GM12865 (cell line): Measurements from ENCODE around the gene SLC6A6.
A peak's percentile ranks its signal among the peaks of the same experiment; 100 is the strongest.

Source experiments
- DNase-seq: peaks from one replicate; pipeline ENCODE4 v3.0.0; 2010; ENCODE audit warnings: low read depth
- H3K4me3 ChIP-seq: 2 replicates; pipeline ENCODE4 v1.5.1; 2011; ENCODE audit warnings: mild to moderate bottlenecking, low read depth, low read length, control low read depth
- TF ChIP-seq, protein P1 (sequence below): IDR thresholded peaks from 2 replicates; pipeline ENCODE4 v1.5.1; 2011; ENCODE audit warnings: low read length, control low read depth, low read depth, inconsistent platforms; ENCODE audit not compliant: insufficient read depth; ENCODE audit errors: missing control alignments

SLC6A6 gene

GRCh38 chr3:14430053-14430452, 27.6 kb downstream of the SLC6A6 start:
- DNase-seq, result no peak
- H3K4me3 ChIP-seq, result no peak overlapping the region
- TF ChIP-seq, protein P1, sequence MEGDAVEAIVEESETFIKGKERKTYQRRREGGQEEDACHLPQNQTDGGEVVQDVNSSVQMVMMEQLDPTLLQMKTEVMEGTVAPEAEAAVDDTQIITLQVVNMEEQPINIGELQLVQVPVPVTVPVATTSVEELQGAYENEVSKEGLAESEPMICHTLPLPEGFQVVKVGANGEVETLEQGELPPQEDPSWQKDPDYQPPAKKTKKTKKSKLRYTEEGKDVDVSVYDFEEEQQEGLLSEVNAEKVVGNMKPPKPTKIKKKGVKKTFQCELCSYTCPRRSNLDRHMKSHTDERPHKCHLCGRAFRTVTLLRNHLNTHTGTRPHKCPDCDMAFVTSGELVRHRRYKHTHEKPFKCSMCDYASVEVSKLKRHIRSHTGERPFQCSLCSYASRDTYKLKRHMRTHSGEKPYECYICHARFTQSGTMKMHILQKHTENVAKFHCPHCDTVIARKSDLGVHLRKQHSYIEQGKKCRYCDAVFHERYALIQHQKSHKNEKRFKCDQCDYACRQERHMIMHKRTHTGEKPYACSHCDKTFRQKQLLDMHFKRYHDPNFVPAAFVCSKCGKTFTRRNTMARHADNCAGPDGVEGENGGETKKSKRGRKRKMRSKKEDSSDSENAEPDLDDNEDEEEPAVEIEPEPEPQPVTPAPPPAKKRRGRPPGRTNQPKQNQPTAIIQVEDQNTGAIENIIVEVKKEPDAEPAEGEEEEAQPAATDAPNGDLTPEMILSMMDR, result no peak

DNA sequence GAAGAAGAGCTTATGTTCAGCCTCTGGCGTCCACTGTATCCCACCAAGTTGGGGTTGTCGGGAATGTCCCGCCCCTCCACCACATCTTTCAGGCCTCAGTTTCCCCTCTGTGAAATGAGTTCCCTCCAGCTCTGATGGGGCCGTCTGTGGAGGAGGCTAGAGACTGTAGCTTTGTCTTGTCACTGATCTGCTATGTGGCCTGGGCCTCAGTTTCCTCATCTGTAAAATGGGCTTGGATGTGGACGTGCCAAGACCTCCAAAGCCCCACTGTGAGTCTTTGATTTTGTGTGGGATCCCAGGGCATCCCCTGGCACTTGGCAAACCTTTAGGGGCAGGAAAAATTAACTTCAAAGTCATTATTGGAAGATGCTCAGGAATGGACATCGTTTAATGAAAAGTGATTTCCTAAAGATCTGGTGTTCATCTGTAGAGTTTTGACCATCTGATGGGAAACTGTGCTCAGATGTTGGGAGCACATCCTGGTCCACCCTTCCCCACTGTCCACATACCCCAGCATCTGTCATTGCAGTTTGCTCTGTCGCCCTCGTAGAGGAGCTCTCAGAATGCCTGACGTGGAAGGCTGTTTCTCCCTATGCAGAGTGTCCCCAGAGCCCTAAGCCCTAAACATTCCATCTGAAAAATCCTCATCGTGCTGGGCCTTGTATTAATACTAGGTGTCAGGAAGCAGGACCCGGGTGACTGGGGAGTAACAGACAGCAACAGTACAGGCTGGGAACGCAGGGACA, 28.5 kb downstream of the SLC6A6 start:
- H3K4me3 ChIP-seq, result peak overlapping the region; percentile 57
- TF ChIP-seq, protein P1, result no peak
- peak; percentile 20 for DNase-seq

DNA sequence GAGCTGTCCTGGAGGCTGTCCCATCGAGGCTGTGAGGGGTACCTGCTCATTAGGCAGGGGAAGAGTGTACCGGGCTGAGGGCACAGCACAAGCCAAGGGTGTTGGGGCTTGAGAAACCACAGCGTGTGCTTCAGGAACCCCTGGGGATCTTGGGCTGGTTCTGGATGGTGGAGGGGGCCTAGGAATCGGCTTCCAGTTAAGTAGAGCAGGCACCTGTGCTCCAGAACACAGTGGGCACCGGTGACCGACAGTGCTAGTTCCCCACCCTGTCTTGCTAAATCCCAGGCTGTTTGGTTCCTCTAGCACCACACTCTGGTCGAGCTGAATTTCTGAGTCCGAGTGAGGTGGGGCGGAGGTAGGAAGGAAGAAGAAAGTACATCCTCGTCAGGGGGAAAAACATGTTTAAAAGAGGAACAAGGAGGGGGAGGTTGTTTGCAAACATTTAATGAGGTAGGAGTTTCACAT, 29.1 kb downstream of the SLC6A6 start:
- TF ChIP-seq, protein P1, result peak; percentile 18
- peak overlapping the region; percentile 57 for H3K4me3 ChIP-seq
- DNase-seq, result peak; percentile 85

DNA sequence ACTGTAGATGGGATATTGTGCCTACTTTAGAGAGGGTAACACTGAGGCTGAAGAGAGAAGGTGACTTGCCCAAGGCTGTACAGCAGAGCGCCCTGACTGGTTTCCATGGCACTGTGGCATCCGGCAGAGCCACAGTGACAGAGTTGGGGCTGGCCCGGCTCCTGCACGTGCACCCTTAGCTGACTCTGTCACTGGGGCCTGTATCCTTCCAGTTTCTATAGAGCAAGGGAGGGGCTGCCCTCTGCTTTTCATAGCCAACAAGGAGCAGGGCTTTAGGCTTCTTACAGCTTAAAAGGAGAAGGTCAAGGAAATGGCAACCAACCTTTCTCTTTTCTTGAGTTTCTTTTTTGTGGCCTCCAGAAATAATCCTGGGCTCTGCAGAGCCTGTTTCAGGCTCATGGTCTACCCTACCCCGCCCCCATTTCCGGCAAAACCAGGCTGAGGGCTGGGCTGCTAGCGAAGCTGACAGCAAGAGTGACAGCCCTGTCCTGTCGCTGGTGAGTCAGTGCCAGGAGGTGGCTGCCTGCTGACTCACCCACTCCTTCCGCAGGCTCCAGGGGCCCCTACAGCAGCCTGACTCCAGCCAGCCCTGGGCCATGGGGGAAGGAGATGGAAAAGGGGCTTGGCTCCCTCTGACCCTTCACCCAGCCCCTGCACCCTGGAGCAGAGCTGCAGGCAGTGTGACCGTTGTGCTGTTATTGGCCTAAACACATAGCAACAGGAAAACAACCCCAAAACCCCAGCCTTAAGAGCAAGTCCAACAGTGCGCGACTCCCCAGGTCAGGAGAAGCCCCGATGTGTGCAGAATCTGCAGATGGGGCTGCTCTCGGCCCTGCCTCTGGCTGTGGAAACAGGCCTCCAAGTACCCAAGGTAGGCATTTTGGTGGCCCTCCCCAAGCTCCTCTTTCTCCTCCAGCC, 29.8 kb downstream of the SLC6A6 start:
- DNase-seq, result peak; percentile 98
- TF ChIP-seq, protein P1, result no peak
- peak overlapping the region; percentile 57 for H3K4me3 ChIP-seq

DNA sequence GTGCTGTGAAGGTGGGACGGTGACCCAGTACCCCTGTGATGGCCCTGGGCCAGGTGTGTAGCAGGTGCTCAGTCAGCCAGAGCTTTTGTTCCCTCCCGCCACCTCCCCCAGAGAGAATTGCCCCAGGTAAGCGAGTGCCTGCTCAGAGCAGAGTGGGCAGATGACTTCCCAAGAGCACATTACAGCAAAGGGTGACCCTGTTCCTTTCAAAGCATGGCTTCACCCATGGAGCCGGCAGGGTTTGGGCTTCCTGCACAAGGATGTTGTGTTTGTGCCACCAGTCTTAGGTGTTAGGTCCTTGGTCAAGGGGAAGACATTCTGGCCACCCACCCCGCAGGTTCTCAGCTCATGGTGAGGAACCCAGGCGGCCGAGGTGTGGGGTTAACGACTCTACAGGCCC, 30.7 kb downstream of the SLC6A6 start:
- peak; percentile 18 for DNase-seq
- H3K4me3 ChIP-seq, result peak overlapping the region; percentile 57
- TF ChIP-seq, protein P1, result no peak

- TF ChIP-seq, protein P1, result no peak
- DNase-seq, result no peak
- no peak overlapping the region for H3K4me3 ChIP-seq
Observed at GRCh38 chr3:14434126-14434497, 31.7 kb downstream of the SLC6A6 start.
